ENCODE data around the gene DCBLD1. TPM values are rescaled to one million over a fixed set of nuclear protein-coding genes. Genes with fewer than 3 reads are reported as not detected.

The DCBLD1 gene
- total and polyA plus RNA-seq, 3 donors from 2014 or later, result 16.6 to 22.2 (median 16.7) TPM

- 93 to 100% methylated on average over 1 of the region's 1 CpG for WGBS, 2 donors
- Histone ChIP-seq H3K27me3 (no peaks in the 10 kb centered on the region), H3K4me3 (no peak overlapping the region), H3K9me3 (no peaks in the 10 kb centered on the region), H3K4me1 (no peaks in the 10 kb centered on the region), H3K27ac (no peak overlapping the region), H3K36me3 (ENCODE audit: low read depth, missing control alignments) (no peaks in the 10 kb centered on the region)
- TF ChIP-seq, protein P1, sequence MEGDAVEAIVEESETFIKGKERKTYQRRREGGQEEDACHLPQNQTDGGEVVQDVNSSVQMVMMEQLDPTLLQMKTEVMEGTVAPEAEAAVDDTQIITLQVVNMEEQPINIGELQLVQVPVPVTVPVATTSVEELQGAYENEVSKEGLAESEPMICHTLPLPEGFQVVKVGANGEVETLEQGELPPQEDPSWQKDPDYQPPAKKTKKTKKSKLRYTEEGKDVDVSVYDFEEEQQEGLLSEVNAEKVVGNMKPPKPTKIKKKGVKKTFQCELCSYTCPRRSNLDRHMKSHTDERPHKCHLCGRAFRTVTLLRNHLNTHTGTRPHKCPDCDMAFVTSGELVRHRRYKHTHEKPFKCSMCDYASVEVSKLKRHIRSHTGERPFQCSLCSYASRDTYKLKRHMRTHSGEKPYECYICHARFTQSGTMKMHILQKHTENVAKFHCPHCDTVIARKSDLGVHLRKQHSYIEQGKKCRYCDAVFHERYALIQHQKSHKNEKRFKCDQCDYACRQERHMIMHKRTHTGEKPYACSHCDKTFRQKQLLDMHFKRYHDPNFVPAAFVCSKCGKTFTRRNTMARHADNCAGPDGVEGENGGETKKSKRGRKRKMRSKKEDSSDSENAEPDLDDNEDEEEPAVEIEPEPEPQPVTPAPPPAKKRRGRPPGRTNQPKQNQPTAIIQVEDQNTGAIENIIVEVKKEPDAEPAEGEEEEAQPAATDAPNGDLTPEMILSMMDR (IDR thresholded peaks at IDR 0.05), result no peak
- TF ChIP-seq POLR2A (IDR thresholded peaks at IDR 0.05), result no peak
- intact Hi-C loops (cut with DNase I; ENCODE audit: low total_unique reads), result no loop called here
- no peak for DNase-seq
Measured at GRCh38 chr6:117496383-117496990, 14.0 kb downstream of the DCBLD1 start.

- DNase-seq, result no peak
- no peaks in the 10 kb centered on the region for H3K9me3 ChIP-seq
- H3K4me1 ChIP-seq, result no peaks in the 10 kb centered on the region
- H3K27ac ChIP-seq, result no peak overlapping the region
- intact Hi-C loops (cut with DNase I; ENCODE audit: low total_unique reads), result no loop called here
- H3K36me3 ChIP-seq (ENCODE audit: low read depth, missing control alignments), result no peaks in the 10 kb centered on the region
- TF ChIP-seq, protein P1 (IDR thresholded peaks at IDR 0.05), result no peak
- TF ChIP-seq POLR2A (IDR thresholded peaks at IDR 0.05), result no peak
- no peaks in the 10 kb centered on the region for H3K27me3 ChIP-seq
- no peak overlapping the region for H3K4me3 ChIP-seq
- WGBS, 2 donors, result 86 to 98% methylated on average over 1 of the region's 1 CpG
Measured at GRCh38 chr6:117497237-117497636, 14.8 kb downstream of the DCBLD1 start.

DNA sequence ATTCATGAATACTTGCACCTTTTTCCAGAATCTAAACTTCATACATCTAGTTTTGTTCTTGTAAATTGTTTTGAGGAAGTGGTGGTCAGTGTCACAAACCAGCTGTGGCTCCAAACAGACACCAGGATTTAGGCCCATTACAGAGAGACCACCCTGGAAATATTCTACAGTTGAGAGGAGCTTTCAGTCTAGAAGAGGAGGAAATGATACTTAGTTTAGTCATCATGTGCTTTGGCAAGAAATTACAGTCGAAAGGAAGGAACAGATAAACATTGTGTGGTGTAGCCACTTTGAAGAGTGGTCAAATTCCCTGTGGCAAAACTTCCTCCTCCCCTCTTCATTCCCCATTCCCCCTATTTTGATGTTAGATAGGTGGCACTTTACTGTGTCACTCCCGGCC, 15.7 kb downstream of the DCBLD1 start:
- Histone ChIP-seq H3K4me1 (no peaks in the 10 kb centered on the region), H3K9me3 (no peaks in the 10 kb centered on the region), H3K27ac (no peak overlapping the region), H3K4me3 (no peak overlapping the region), H3K27me3 (no peaks in the 10 kb centered on the region), H3K36me3 (ENCODE audit: low read depth, missing control alignments) (no peaks in the 10 kb centered on the region)
- TF ChIP-seq, protein P1 (IDR thresholded peaks at IDR 0.05), result no peak
- no peak for TF ChIP-seq POLR2A (IDR thresholded peaks at IDR 0.05)
- no peak for DNase-seq
- intact Hi-C loops (cut with DNase I; ENCODE audit: low total_unique reads), result no loop called here
- WGBS, 2 donors, result 34 to 39% methylated on average over 2 of the region's 2 CpGs

GRCh38 chr6:117501722-117502121, 19.2 kb downstream of the DCBLD1 start:
- DNase-seq, result no peak
- Histone ChIP-seq H3K36me3 (ENCODE audit: low read depth, missing control alignments) (no peaks in the 10 kb centered on the region), H3K4me3 (no peak overlapping the region), H3K9me3 (no peaks in the 10 kb centered on the region), H3K4me1 (no peaks in the 10 kb centered on the region), H3K27ac (no peak overlapping the region), H3K27me3 (no peaks in the 10 kb centered on the region)
- no peak for TF ChIP-seq POLR2A (IDR thresholded peaks at IDR 0.05)
- TF ChIP-seq, protein P1 (IDR thresholded peaks at IDR 0.05), result no peak
- 43 to 72% methylated on average over 2 of the region's 2 CpGs for WGBS, 2 donors
- intact Hi-C loops (cut with DNase I; ENCODE audit: low total_unique reads), result no loop called here

GRCh38 chr6:117502580-117502979, 20.1 kb downstream of the DCBLD1 start:
- DNase-seq, result no peak
- intact Hi-C loops (cut with DNase I; ENCODE audit: low total_unique reads), result no loop called here
- H3K27ac ChIP-seq, result no peak overlapping the region
- H3K36me3 ChIP-seq (ENCODE audit: low read depth, missing control alignments), result no peaks in the 10 kb centered on the region
- TF ChIP-seq, protein P1 (IDR thresholded peaks at IDR 0.05), result no peak
- no peak for TF ChIP-seq POLR2A (IDR thresholded peaks at IDR 0.05)
- no peaks in the 10 kb centered on the region for H3K4me1 ChIP-seq
- no peaks in the 10 kb centered on the region for H3K27me3 ChIP-seq
- no peak overlapping the region for H3K4me3 ChIP-seq
- H3K9me3 ChIP-seq, result no peaks in the 10 kb centered on the region
- WGBS, 2 donors, result 93 to 95% methylated on average over 1 of the region's 1 CpG
